ENCODE results near the gene ATP13A5.

Gene ATP13A5

DNA sequence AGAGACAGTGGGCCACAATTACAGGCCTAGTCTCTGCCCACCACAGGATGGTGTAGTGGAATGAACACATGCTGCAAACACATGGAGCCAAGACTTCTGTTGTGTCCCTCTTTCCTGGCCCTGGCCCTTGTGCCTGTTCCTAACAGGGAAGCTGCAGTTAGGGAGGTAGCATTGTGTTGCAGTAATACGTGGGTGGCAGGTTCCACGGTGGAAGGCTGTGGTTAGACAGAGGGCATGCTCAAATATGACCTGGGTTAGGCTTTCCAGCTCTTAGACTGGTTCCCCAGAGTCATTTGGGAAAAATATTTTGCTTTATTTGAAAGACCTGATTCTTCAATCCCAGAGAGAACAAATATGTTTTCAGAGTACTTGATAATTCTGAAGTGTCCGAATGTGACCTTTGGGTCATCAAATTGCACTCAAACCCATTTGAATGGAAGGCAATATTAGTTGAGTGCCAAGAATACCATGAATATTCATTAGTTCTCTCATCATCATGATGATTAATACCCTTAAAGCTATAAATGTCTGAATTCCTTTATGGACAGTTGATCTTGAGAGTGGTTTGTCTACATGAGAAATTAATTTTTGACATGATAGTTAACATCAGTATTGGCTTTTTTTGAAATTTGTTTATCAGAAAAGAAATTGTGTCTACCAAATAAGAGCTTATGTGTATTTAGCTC, 109.1 kb downstream of the ATP13A5 start:
- no peak for DNase-seq (ENCODE audit: low read depth)

DNA sequence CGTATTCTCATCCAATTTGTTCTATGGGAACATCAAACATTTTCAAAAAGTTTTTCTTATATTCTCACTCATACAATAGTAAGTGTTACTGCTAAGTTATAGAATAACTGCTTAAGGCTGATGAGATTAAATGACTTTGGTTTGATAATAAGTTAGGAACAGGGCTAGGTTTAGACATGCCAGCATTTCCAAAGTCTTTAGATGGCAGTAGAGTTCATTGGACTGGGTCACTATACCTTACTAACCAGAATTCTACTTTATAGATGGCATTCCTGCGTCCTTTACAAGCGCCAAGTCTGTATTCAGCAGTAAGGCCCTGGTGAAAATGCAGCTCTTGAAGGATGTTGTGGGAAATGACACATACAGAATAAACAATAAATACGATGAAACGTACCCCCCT, 115.8 kb downstream of the ATP13A5 start:
- DNase-seq (ENCODE audit: low read depth): no peak

DNA sequence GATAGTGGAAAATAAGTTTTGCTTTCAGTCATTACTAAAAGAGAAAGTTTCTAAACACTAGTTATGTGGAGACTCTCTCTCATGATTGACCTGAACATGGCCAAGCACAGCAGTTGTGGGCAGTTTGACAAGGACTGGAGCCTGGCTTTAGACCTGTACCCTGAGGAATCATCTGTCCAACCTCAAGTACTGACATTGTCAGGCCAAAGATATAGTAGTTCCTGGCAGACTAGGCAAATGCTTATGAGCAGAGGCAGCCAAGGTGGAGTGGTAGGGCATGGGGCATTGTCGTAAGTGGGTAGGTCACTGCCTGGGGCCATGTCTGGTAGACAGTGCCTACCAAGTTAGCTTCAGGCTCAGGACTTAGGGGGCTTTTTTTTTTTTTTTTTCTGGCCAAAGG, 116.6 kb downstream of the ATP13A5 start:
- no peak for DNase-seq (ENCODE audit: low read depth)

DNA sequence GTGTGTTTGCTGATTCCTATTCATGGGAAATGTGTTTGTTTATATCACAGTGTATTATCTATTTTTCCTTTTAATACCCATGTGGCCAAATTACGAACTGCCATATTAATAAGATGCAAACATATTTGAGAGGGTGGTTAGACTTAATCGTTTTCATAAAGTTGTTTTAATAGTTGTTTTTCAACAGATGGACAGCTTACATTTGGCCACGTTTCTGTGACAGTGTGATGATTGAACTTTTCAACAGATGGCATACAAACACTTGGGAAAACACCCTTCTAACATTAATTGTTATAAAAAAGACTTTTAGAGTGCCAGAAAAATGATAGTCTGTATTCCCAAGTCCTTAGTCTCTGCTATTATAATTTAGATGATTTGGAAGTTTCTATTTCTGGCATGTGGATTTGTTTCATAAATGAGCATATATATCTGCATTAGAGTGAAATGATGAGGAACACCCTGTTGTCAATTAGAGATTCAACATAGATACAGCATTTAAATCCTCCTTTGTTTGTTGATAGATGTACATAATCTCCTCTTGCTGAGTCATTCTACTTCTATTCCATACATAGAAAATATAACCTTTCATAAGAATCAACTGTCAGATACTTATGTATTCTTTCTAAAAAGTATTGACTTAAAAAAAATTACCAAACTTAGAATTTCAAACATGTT, 124.4 kb downstream of the ATP13A5 start:
- DNase-seq (ENCODE audit: low read depth): no peak

DNA sequence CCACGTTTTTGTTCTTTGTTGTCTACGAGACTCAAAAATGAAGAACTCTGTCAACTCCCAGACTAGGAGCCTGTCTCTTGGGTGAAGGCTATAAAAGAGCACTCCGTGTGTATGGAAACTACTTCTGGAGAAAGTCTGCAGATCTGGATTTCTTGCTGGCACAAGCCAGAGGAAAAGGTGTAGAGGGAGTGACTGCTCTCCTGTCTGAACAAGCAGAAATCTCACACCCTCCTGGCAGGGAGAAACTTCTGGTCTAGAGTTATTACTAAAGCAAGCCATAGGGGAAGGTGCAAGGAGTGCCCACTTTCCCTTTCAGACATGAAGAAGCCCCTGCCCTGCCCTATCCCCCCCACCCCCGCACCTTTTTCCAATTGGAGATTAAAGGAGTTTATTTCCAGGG, 128.1 kb downstream of the ATP13A5 start:
- no peak for DNase-seq (ENCODE audit: low read depth)

DNA sequence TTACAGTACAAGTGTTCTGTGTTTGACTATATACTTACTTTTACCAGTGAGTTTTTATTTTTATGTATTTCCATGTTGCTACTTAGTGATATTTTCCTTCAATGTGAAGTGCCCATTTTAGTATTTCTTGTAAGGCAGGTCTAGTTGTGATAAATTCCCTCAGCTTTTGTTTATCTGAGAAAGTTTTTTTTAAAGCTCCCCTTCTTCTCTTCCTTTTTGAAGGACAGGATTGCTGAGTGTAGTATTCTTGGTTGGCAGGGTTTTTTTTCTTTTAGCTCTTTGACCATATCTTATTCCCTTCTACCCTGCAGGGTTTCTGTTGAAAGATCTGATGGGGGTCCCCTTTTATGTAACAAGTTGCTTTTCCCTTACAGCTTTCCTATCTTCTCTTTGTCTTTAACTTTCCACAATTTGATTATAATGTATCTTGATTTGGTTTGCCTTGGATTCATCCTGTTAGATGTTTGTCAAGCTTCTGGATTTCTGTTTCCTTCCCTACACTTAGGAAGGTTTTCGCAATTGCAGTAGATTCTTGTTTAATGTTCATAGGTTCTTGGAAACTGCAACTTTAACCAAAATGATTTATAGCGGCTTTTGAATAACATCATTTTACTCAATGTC, 129.6 kb downstream of the ATP13A5 start:
- no peak for DNase-seq (ENCODE audit: low read depth)

DNA sequence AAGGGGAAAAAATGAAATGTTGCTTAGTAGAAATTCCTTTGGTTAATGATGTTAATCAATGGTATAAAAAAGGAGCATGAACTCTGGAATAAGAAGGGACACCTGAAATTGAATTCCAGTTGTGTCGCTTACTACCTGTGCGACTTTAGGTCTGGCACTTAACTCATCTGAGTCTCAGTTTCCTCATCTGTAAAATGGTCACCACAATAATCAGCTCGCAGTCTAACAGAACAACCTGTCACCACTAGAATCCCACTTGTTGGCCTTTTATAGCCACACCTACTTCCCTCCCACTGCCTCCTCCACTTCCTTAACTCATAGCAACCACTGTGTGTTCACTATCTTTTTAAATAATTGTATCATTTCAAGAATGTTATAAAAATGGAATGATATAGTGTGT, 135.0 kb downstream of the ATP13A5 start:
- no peak for DNase-seq (ENCODE audit: low read depth)

DNA sequence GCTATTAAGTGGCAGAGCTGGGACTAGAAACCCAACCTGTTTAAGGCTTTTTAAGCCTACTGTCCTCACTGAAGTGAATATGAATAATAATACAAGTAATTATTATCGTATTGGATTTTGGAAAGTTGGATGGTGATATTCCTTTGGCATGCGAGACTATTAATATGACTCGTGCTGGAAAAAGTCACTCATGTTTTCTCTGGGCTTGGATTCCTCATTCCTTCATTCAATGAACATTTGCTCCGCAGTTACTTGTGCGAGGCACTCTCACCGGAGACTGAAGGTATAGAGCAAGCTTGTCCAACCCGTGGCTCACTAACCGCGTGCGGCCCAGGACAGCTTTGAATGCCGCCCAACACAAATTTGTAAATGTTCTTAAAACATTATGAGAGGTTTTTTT, 136.8 kb downstream of the ATP13A5 start:
- DNase-seq (ENCODE audit: low read depth): no peak

DNA sequence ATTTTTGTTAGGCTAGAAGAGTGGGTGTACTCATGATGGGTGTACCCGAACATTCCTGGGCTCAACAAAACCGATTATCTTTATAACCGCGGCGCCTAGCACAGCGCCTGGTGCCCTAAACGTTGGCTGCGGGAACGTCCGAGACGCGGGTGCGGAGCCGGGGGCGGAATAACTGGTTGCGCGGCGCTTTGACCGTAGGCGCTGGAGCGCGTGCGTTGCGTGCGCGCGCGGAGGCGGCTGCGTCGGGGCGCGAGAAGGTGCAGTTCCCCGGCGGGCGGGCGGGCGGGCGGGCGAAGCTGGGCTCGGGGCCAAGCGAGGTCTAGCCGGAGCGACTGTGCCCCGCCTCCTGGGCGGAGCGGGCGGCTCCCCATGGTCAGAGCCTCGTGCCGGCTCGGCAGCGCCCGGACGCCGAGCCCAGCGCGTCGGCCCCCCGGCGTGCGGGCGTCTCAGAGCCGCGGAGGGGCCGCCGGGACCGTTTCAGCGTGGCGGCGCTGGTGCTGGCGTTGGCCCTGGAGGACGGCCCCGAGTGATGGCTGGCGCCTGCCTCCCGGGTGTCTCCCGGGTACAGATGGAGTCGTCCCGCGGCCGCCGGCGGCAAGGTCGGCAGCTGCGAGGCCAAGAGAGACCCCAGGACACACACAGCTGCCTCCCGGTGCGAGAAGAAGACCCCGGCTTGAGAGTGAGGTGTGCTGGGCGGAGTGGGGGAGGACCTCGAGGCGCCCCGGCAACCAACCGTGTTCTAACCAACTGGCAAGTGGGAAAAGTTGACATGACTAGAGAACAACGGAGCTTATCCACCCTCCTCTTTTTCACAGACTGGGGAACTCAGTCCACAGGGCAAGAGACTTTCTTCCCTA, 137.5 kb downstream of the ATP13A5 start, which contains the start of gene PLAAT1:
Gene PLAAT1 (plus strand): TSS at position 373 of the 857 bp plus-strand sequence. CDS start 14,429 bp downstream, outside the sequence.
- DNase-seq (ENCODE audit: low read depth): no peak

DNA sequence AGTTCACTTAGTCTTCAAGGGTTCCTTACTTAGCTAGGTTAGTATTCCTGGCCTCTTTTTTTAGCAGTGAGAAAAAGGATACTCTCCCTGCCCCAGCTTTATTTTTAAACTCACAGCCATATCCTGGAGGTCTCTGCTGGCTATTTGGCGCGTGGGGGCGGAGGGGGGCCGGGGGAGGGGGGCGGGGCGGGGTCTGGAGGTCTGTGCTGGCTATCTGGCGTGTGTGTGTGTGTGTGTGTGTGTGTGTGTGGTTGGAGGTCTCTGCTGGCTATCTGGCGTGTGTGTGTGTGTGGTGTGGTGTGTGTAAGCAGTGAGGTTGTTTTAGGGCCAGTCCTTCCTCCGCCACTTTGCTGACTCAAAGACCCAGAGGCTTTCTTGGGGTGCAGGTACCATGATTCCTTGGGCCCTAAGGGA, 138.1 kb downstream of the ATP13A5 start:
- no peak for DNase-seq (ENCODE audit: low read depth)

DNA sequence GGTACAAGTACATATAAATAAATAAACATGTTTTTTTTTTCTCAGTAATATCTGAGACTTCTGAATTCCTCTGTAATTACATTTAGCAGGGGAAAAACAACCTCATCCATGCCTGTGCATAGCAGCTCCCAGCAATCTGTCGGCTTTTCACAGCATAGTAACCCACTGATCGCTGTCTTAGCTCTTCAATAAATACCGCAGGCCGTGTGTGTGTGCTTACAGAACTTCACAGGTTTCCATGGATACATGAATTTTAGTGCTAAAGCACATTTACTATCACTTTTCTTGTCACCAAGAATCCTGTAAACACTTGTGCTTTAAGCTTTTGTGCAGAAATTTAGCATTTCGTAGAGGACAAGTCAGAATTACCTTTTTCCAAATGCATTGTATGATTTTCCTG, 141.5 kb downstream of the ATP13A5 start:
- no peak for DNase-seq (ENCODE audit: low read depth)

DNA sequence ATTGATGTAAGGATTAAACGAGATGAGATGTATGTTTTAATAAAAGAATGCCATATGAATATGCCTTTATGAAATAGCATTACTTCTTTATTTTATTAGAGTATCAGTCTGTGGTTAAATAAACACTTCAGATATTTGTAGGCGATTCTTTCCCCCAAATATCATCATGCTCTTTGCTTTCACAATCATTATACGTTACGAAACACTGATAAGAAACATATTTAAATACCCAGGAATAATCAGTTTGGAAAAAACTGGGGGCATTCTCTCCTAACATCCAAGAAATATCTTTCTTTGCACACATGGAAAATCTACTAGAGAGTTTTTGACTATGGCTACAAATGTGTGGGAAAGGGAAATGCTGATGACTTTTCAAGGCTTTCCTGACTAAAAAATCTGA, 142.0 kb downstream of the ATP13A5 start:
- DNase-seq (ENCODE audit: low read depth): no peak

DNA sequence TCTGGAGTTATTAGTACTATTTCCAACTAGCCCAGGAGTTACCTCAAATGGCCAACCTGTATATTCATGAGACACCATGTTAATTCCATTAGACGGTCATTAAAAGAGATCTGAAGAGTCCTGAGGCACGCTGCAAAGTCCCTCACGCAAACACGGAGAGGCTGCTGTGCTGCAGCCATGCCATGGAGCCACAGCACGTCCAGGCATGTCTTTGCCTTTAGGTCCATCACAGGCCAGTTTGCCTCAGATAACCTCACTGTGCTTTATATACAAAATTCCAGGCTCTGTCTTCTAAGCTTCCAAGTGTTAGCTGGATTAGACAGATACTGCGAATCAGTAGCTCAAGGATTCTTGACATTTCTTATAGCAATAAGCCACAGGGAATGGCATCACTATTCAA, 147.4 kb downstream of the ATP13A5 start:
- DNase-seq (ENCODE audit: low read depth): no peak

DNA sequence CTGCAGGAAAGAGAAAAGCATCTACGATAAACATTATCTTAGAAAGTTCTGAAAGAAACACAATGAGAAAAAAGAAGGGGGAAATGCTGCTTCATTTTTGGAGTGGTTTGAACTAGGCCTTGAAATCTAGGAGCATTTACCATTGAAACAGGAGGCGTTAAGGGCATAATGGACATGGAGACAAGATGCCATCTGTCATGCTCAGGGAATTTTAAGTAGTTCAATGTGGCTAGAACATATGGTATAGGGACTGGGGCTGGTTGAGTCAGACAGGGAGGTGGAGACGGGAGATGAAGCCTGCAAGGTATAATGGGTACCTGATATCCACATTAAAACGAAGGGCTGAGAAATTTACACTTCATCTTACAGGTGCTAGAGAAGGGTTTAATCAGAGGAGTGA, 147.9 kb downstream of the ATP13A5 start:
- DNase-seq (ENCODE audit: low read depth): no peak

DNA sequence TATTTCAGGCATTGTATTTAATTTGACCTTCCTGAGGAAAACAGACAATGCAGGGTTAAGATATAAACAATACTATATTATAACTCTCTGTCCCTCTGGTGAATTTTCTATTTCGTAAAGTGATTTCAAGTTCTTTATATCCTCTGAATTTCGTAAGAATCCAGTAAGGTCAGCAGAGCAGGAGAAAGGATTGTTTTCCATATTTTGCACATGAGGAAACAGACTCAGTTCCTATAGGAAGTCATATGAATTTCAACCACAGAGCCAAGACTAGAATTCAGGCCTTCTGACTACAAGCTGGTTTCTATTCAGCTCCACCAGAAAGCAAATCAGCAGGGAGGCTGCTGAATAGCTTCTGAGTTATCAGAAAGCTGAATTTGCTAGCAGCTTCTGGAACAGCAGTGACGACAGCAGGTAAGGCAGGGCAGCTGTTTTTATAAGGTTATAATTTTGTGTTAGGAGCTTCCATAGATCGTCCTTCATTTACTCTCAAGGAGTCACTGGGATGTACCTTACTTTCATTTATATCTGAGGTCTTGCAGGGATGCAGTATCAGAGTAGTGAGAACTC, 148.6 kb downstream of the ATP13A5 start:
- DNase-seq (ENCODE audit: low read depth): no peak

DNA sequence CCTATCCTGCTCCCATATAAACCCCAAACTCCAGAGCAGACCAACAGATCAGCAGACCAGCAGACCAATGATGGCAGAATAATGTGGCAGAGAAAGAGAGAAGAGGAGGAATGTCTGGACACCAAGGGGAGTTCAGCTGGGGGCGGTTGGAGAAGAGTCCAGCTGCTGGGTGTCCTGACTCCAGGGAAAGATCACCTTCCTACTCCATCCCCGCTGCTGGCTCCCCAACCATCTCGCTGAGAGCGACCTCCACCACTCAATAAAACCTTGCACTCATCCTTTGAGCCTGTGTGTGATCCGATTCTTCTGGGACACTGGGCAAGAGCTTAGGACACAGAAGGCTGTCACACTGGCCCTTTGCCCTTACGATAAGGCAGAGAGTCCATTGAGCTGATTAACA, 150.3 kb downstream of the ATP13A5 start:
- no peak for DNase-seq (ENCODE audit: low read depth)

DNA sequence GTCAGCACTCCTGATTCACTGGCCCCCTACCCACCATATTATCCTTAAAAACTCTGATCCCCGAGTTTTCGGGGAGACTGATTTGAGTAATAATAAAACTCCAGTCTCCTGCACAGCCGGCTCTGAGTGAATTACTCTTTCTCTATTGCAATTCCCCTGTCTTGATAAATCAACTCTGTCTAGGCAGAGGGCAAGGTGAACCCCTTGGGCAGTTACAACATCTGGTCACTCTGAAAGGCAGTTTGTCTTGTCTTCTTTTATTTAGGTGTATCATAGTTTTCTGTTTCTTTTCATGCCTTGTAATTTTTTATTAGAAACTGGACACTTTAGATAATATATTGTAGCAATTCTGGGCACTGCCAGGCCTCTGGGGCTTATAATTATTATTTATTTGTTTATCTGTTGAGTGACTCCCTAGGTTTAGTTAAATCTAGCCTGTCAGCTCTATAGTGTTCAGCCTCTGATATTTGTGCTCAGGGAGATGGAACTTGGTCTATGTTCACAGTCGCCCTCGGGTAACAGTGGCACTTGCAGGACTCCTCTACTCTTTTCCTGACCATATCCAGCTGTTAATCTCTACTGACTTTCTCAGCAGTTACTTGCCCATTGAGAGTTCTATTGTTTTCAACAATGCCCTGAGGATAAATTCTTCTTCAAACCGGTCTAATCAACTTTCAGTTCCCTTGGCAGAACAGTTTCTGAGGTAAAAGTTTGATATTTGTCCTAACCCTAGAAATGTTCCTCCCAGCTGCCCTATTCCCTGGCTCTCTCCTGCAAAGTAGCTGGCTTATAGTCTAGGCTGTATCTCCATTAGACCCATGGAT, 153.0 kb downstream of the ATP13A5 start:
- no peak for DNase-seq (ENCODE audit: low read depth)

Data from stimulated activated CD8-positive, alpha-beta memory T cell treated with anti-CD3 and anti-CD28 coated beads, Interleukin-15, amount 100 ng/mL, for 1 hour (primary cell).